K562 (cell line): ENCODE data around the gene XRCC3. TPM values are rescaled to one million over a fixed set of nuclear protein-coding genes. Genes with fewer than 3 reads are reported as not detected.
A peak's percentile ranks its signal among the peaks of the same experiment; 100 is the strongest.

ENCODE experiments used
- ATAC-seq: fragments of 200-7000 bp; cut with Tn5 transposase; 3 replicates; pipeline ENCODE4 v1.9.1; 2020; ENCODE audit warnings: moderate library complexity
- BruUV-seq: library from RNA; stranded (reverse); fragments of 400-500 nt; replicated peaks from 2 replicates; lab custom pipeline; 2021; lab: Mats Ljungman, UMichigan
- CTCF ChIA-PET: fragments of 300-600 bp; formaldehyde crosslinking; extraction: SDS; loops from one replicate; lab custom pipeline; 2021; ENCODE audit warnings: low intra/inter-chr PET ratio; lab: Yijun Ruan, JAX
- POLR2A ChIA-PET: fragments of 300-600, 350-650 bp; sonication (Branson Sonifier 250); formaldehyde crosslinking; extraction: SDS; loops from one replicate; lab custom pipeline; 2021; ENCODE audit warnings: antibody characterized with exemption, inconsistent platforms; lab: Yijun Ruan, JAX
- DNase-seq, 4 experiments: peaks; one replicate each; pipeline versions ENCODE4 v3.0.0 to v3.0.0-alpha.2; 2011 to 2018; ENCODE audit warnings: low spot score in 3 of 4, mixed read lengths in 3 of 4; ENCODE audit errors: extremely low read depth in 1 of 4
- FAIRE-seq: peaks from 2 replicates; lab custom pipeline; 2011; peaks lifted over from hg19 to GRCh38; lab: Jason Lieb, UNC
- H2AFZ ChIP-seq: 2 replicates; pipeline ENCODE4 v1.6.0; 2011; ENCODE audit warnings: low read depth, low read length, control low read depth, inconsistent platforms
- H3K27ac ChIP-seq: fragments of 200-600 bp; 3 replicates; pipeline ENCODE4 v1.8.0; 2011; ENCODE audit warnings: low read depth, mild to moderate bottlenecking, control low read depth, inconsistent platforms, low read length, moderate library complexity, mixed read lengths; ENCODE audit errors: extremely low read depth
- H3K27me3 ChIP-seq, 2 experiments: fragments of 300-600 bp in 1 of 2; 2 replicates in 1 of 2; 3 replicates in 1 of 2; pipeline versions ENCODE4 v1.6.0 to v1.8.0; 2011; ENCODE audit warnings: inconsistent platforms in 2 of 2, low read length in 2 of 2, mild to moderate bottlenecking in 1 of 2, mixed read lengths in 1 of 2, moderate library complexity in 1 of 2; ENCODE audit not compliant: control insufficient read depth in 2 of 2, insufficient read depth in 2 of 2
- H3K36me3 ChIP-seq: fragments of 300-600 bp; 3 replicates; pipeline ENCODE4 v1.8.0; 2011; ENCODE audit warnings: mild to moderate bottlenecking, low read length, inconsistent platforms; ENCODE audit not compliant: control insufficient read depth, insufficient read depth
- H3K4me1 ChIP-seq, 2 experiments: fragments of 200-600 bp in 1 of 2; replicated peaks in 1 of 2; 2 replicates in 1 of 2; 3 replicates in 1 of 2; pipeline versions ENCODE4 v1.5.1 to v1.8.0; 2011; ENCODE audit warnings: inconsistent platforms in 2 of 2, low read length in 2 of 2, mild to moderate bottlenecking in 1 of 2, mixed read lengths in 1 of 2, moderate library complexity in 1 of 2; ENCODE audit not compliant: control insufficient read depth in 2 of 2, insufficient read depth in 2 of 2
- H3K4me2 ChIP-seq: 2 replicates; pipeline ENCODE4 v1.6.1; 2011; ENCODE audit warnings: low read length, control low read depth, inconsistent platforms, mixed read lengths; ENCODE audit not compliant: insufficient read depth
- H3K4me3 ChIP-seq: fragments of 200-600 bp; sonication (generic), shearing (Covaris generic); 2 replicates; pipeline ENCODE4 v1.5.1; 2016; ENCODE audit warnings: control low read depth, inconsistent platforms
- H3K79me2 ChIP-seq: fragments of 200-600 bp; 3 replicates; pipeline ENCODE4 v1.8.0; 2011; ENCODE audit warnings: low read length, inconsistent platforms; ENCODE audit not compliant: control insufficient read depth, insufficient read depth
- H3K9ac ChIP-seq, 2 experiments: 2 replicates each; pipeline versions ENCODE4 v1.6.0 to v1.6.1; 2011; ENCODE audit warnings: low read depth in 2 of 2, low read length in 2 of 2, control low read depth in 1 of 2, inconsistent platforms in 1 of 2, mild to moderate bottlenecking in 1 of 2, mixed read lengths in 1 of 2; ENCODE audit not compliant: insufficient read depth in 1 of 2
- H3K9me1 ChIP-seq: one replicate; pipeline ENCODE4 v1.6.0; 2011; ENCODE audit warnings: inconsistent platforms, mild to moderate bottlenecking, low read length, moderate library complexity; ENCODE audit not compliant: control insufficient read depth, insufficient read depth
- H3K9me3 ChIP-seq: replicated peaks from 2 replicates; pipeline ENCODE4 v1.5.1; 2011; ENCODE audit warnings: low read depth, low read length, inconsistent platforms; ENCODE audit not compliant: control insufficient read depth, insufficient read depth
- H4K20me1 ChIP-seq: replicated peaks from 2 replicates; pipeline ENCODE4 v1.6.1; 2011; ENCODE audit warnings: low read length, inconsistent platforms, mixed read lengths; ENCODE audit not compliant: control insufficient read depth, insufficient read depth
- OTX1 ChIP-seq: fragments of 450-650 bp; formaldehyde crosslinking; IDR thresholded peaks from 2 replicates; pipeline ENCODE4 v1.4.0; 2022; ENCODE audit warnings: mild to moderate bottlenecking
- POLR2G ChIP-seq: fragments of 200-400 bp; formaldehyde crosslinking; IDR thresholded peaks from 2 replicates; pipeline ENCODE4 v1.6.1; 2017; ENCODE audit warnings: low read depth, mild to moderate bottlenecking, antibody characterized with exemption, low read length, moderate library complexity
- ZNF146 ChIP-seq: IDR thresholded peaks from one replicate; pipeline ENCODE4 v1.6.1; 2018; ENCODE audit warnings: missing compliant biosample characterization; ENCODE audit not compliant: unreplicated experiment
- WGBS: fragments of 100-300 bp; shearing (Covaris generic); methylation state at CpG from one replicate; pipeline ENCODE4 v1.1.6; 2016; ENCODE audit warnings: low coverage, mixed read lengths; ENCODE audit not compliant: insufficient coverage; ENCODE audit errors: missing lambda C conversion rate; 5-methylcytosine and 5-hydroxymethylcytosine counted together
- in situ Hi-C: fragments of 300-500 bp; cut with MboI; formaldehyde crosslinking; loops from 4 replicates; pipeline ENCODE4 v1.15.0; 2018; ENCODE audit warnings: inconsistent platforms, mixed read lengths
- intact Hi-C: fragments of 100-400 bp; cut with micrococcal nuclease; formaldehyde crosslinking; loops from 2 replicates; pipeline ENCODE4 v1.14.2; 2022
- polyA plus RNA-seq, 8 experiments: library from polyadenylated mRNA; depleted of rRNA in 4 of 8; stranded (reverse) in 5 of 8; unstranded in 3 of 8; fragments of >200 nt; fragmentation: Nextera tagmentation in 2 of 8; fragmentation: Illumina TruSeq in 1 of 8; extraction: Ambion mirVana in 2 of 8; extraction: Trizol in 1 of 8; gene quantifications; 2 replicates each; pipeline versions ENCODE4 v1.2.1 to v1.2.3, GENCODE V29; 2011 to 2014; ENCODE audit warnings: inconsistent platforms in 1 of 8, missing spikeins in 1 of 8
- total RNA-seq, 7 experiments: library from RNA; depleted of rRNA in 6 of 7; stranded (reverse); fragments of >200 nt in 6 of 7; fragmentation: Illumina TruSeq in 2 of 7; extraction: Trizol in 2 of 7; gene quantifications; 2 replicates each; pipeline versions ENCODE4 v1.2.1 to v1.2.3, GENCODE V29; 2011 to 2021; ENCODE audit warnings: low replicate concordance in 1 of 7

The XRCC3 gene
- total and polyA plus RNA-seq, 9 of the 15 experiments (the other 6 are each of a cell fraction or from before 2014, with no cell fraction given): 0.34 to 59.3 (median 30.3) TPM

- no peaks in the 10 kb centered on the region for H3K9me3 ChIP-seq
- in situ Hi-C loops (no loop called here), intact Hi-C loops (no loop called here)
- BruUV-seq: no TSS peak
- DNase-seq (no peak), FAIRE-seq (no peak), ATAC-seq (no peak)
- peaks cover 91% of the 10 kb centered on the region; the same call in 2 of the 3 replicates for H3K36me3 ChIP-seq
- ChIA-PET CTCF (no interaction called here), POLR2A (interaction anchor here (1.3 to 2.6 kb wide), 3 partner anchors 8 to 11 kb away, joined by 4 to 9 read pairs (median 5); partner anchors contain the start of genes XRCC3 and ZFYVE21)
- 93% methylated on average over 10 of the region's 13 CpGs for WGBS
- H3K27me3 ChIP-seq: no peaks in the 10 kb centered on the region
- H2AFZ ChIP-seq: no peak overlapping the region
- H3K4me1 ChIP-seq: peaks cover 0 to 31% of the 10 kb centered on the region in 2 experiments; a peak in 2 of 5 replicates
- no peaks in the 10 kb centered on the region for H3K79me2 ChIP-seq
- H3K4me2 ChIP-seq: no peak overlapping the region
- H3K27ac ChIP-seq: no peak overlapping the region
- H3K4me3 ChIP-seq: no peak overlapping the region
- H4K20me1 ChIP-seq: no peaks in the 10 kb centered on the region
- H3K9ac ChIP-seq: no peak overlapping the region
- TF ChIP-seq OTX1 (CRISPR knock-in tag) (no peak), POLR2G (0 out of 2 replicates have a peak, but pooled peaks have one; percentile 1), ZNF146 (CRISPR knock-in tag) (no peak)
- H3K9me1 ChIP-seq: no peaks in the 10 kb centered on the region
Measured at GRCh38 chr14:103704708-103705107, 10.5 kb downstream of the XRCC3 start.
